DOHH2 (cell line): ENCODE results near the gene SNRNP200.
A peak's percentile ranks its signal among the peaks of the same experiment; 100 is the strongest.

Experiments used
- H3F3A ChIP-seq: fragments of 200-600 bp; sonication (generic), shearing (Covaris generic); 2 replicates; pipeline ENCODE4 v1.6.0; 2016; ENCODE audit warnings: antibody characterized with exemption, mild to moderate bottlenecking; ENCODE audit not compliant: control insufficient read depth, insufficient read depth
- H3K27ac ChIP-seq: fragments of 200-600 bp; sonication (generic); 2 replicates; pipeline ENCODE4 v1.5.1; 2014; ENCODE audit warnings: low read depth, mild to moderate bottlenecking, low read length, moderate library complexity
- H3K27me3 ChIP-seq: fragments of 200-600 bp; sonication (generic); 2 replicates; pipeline ENCODE4 v1.6.1; 2014; ENCODE audit warnings: mild to moderate bottlenecking, low read length, mixed read lengths; ENCODE audit not compliant: control insufficient read depth
- H3K36me3 ChIP-seq: fragments of 200-600 bp; sonication (generic); 2 replicates; pipeline ENCODE4 v1.6.1; 2014; ENCODE audit warnings: mild to moderate bottlenecking, low read length, moderate library complexity, mixed read lengths; ENCODE audit not compliant: control insufficient read depth
- H3K4me1 ChIP-seq: fragments of 200-600 bp; sonication (generic); 2 replicates; pipeline ENCODE4 v1.6.1; 2014; ENCODE audit warnings: mild to moderate bottlenecking, low read length, mixed read lengths; ENCODE audit not compliant: control insufficient read depth
- H3K4me2 ChIP-seq: fragments of 200-600 bp; sonication (generic); 2 replicates; pipeline ENCODE4 v1.6.0; 2014; ENCODE audit warnings: mild to moderate bottlenecking, low read length, moderate library complexity
- H3K4me3 ChIP-seq: fragments of 200-600 bp; sonication (generic); 2 replicates; pipeline ENCODE4 v1.5.1; 2014; ENCODE audit warnings: mild to moderate bottlenecking, low read length, mixed read lengths
- H3K79me2 ChIP-seq: fragments of 200-600 bp; sonication (generic); 2 replicates; pipeline ENCODE4 v1.6.1; 2014; ENCODE audit warnings: mild to moderate bottlenecking, low read length, mixed read lengths; ENCODE audit not compliant: control insufficient read depth
- H3K9me2 ChIP-seq: fragments of 200-600 bp; sonication (generic); replicated peaks from 2 replicates; pipeline ENCODE4 v1.6.1; 2014; ENCODE audit warnings: mild to moderate bottlenecking, low read length, mixed read lengths; ENCODE audit not compliant: control insufficient read depth
- H3K9me3 ChIP-seq: fragments of 200-600 bp; sonication (generic); 2 replicates; pipeline ENCODE4 v1.6.1; 2014; ENCODE audit warnings: antibody characterized with exemption, low read length, mixed read lengths; ENCODE audit not compliant: control insufficient read depth, insufficient read depth
- H4K20me1 ChIP-seq: fragments of 200-600 bp; sonication (generic); 2 replicates; pipeline ENCODE4 v1.6.0; 2014; ENCODE audit warnings: low read depth, mild to moderate bottlenecking, antibody characterized with exemption, low read length, moderate library complexity; ENCODE audit not compliant: control insufficient read depth, insufficient read depth
- CTCF ChIP-seq: fragments of 200-600 bp; sonication (generic); IDR thresholded peaks from one replicate; pipeline ENCODE4 v1.5.1; 2014; ENCODE audit warnings: antibody characterized with exemption, mild to moderate bottlenecking, low read depth, low read length; ENCODE audit not compliant: poor library complexity, severe bottlenecking
- EZH2phosphoT487 ChIP-seq: fragments of 200-600 bp; sonication (generic); IDR thresholded peaks from 2 replicates; pipeline ENCODE4 v1.6.1; 2017; ENCODE audit warnings: borderline replicate concordance, mild to moderate bottlenecking, antibody characterized with exemption, low read length, moderate library complexity, mixed read lengths

The SNRNP200 gene

GRCh38 chr2:96336104-96336775 lies 30.9 kb upstream of the SNRNP200 start:
- Histone ChIP-seq H3K36me3 (peaks cover 43% of the 10 kb centered on the region), H3F3A (peaks cover 12% of the 10 kb centered on the region), H4K20me1 (peaks cover 4% of the 10 kb centered on the region; the same call in 1 of the 2 replicates), H3K79me2 (peaks cover 76% of the 10 kb centered on the region), H3K4me3 (peak overlapping the region; percentile 89), H3K9me3 (no peaks in the 10 kb centered on the region), H3K27ac (peak overlapping the region; percentile 84), H3K4me2 (peak overlapping the region; percentile 87), H3K4me1 (peaks cover 42% of the 10 kb centered on the region), H3K9me2 (no peaks in the 10 kb centered on the region), H3K27me3 (no peaks in the 10 kb centered on the region)
- TF ChIP-seq EZH2phosphoT487 (no peak), CTCF (no peak)

- Histone ChIP-seq H3K4me1 (peaks cover 40% of the 10 kb centered on the region), H3F3A (peaks cover 12% of the 10 kb centered on the region), H3K36me3 (peaks cover 34% of the 10 kb centered on the region), H3K9me3 (no peaks in the 10 kb centered on the region), H3K27ac (no peak overlapping the region), H4K20me1 (peaks cover 7% of the 10 kb centered on the region; the same call in 1 of the 2 replicates), H3K4me2 (peak overlapping the region; percentile 87), H3K79me2 (peaks cover 63% of the 10 kb centered on the region), H3K9me2 (no peaks in the 10 kb centered on the region), H3K4me3 (peak overlapping the region; percentile 32), H3K27me3 (no peaks in the 10 kb centered on the region)
- TF ChIP-seq CTCF (no peak), EZH2phosphoT487 (no peak)
Observed at GRCh38 chr2:96333708-96334107, 28.4 kb upstream of the SNRNP200 start.

DNA sequence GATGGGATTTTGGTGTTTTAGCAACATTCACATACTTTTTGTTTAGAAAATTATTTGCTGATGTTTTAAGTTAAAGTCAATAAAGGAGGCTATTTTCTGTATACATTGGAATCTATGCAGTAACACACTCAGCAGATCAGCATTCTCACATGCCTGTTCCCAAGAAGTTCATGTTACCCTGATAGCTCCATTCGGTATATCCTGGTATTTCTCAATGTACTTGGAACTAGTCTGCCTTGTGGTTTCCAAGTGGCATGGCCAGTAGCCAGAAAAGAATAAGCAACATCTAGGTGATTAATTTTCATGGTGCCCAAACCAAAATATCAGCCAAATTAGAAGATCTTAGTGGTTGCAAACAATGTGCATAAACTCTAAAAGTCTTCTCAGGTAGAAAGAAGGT lies 25.1 kb upstream of the SNRNP200 start:
- no peaks in the 10 kb centered on the region for H3K9me3 ChIP-seq
- peaks cover 8% of the 10 kb centered on the region for H3F3A ChIP-seq
- H3K27me3 ChIP-seq: no peaks in the 10 kb centered on the region
- no peak overlapping the region for H3K27ac ChIP-seq
- TF ChIP-seq CTCF (no peak), EZH2phosphoT487 (no peak)
- H3K9me2 ChIP-seq: no peaks in the 10 kb centered on the region
- H3K36me3 ChIP-seq: peaks cover 42% of the 10 kb centered on the region
- no peak overlapping the region for H3K4me2 ChIP-seq
- H4K20me1 ChIP-seq: peaks cover 3% of the 10 kb centered on the region; the same call in 1 of the 2 replicates
- H3K4me3 ChIP-seq: no peak overlapping the region
- peaks cover 66% of the 10 kb centered on the region for H3K79me2 ChIP-seq
- peaks cover 32% of the 10 kb centered on the region for H3K4me1 ChIP-seq
